ENCODE results near the gene VAV2.
"Not testable (repeated sequence)": the region's sequence is repeated elsewhere in the genome, so short reads cannot be mapped to it uniquely, and the experiment has no call there.

VAV2 gene

GRCh38 chr9:133914442-133915342 is 77.4 kb downstream of the VAV2 start:
- no peak for DNase-seq

GRCh38 chr9:133913571-133914369 is 78.4 kb downstream of the VAV2 start:
- DNase-seq, result no peak

- DNase-seq, result no peak
Observed at GRCh38 chr9:133910855-133911514, 81.1 kb downstream of the VAV2 start.

- no peak for DNase-seq
Observed at GRCh38 chr9:133906932-133907910, 84.9 kb downstream of the VAV2 start.

- DNase-seq, result no peak
Observed at GRCh38 chr9:133906218-133906617, 85.9 kb downstream of the VAV2 start.

GRCh38 chr9:133905493-133905892 is 86.6 kb downstream of the VAV2 start:
- DNase-seq, result no peak

- no peak for DNase-seq
Observed at GRCh38 chr9:133904346-133905090, 87.6 kb downstream of the VAV2 start.

- DNase-seq, result no peak
Observed at GRCh38 chr9:133901184-133901835, 90.8 kb downstream of the VAV2 start.

- DNase-seq, result no peak
Observed at GRCh38 chr9:133897675-133898074, 94.4 kb downstream of the VAV2 start.

- DNase-seq, result not testable (repeated sequence)
Observed at GRCh38 chr9:133896007-133896406, 96.1 kb downstream of the VAV2 start.

- no peak for DNase-seq
Observed at GRCh38 chr9:133895335-133895734, 96.8 kb downstream of the VAV2 start.

- no peak for DNase-seq
Observed at GRCh38 chr9:133894377-133895321, 97.5 kb downstream of the VAV2 start.

- DNase-seq, result no peak
Observed at GRCh38 chr9:133893191-133893994, 98.7 kb downstream of the VAV2 start.

GRCh38 chr9:133892193-133892920 is 99.8 kb downstream of the VAV2 start:
- DNase-seq, result no peak

GRCh38 chr9:133891741-133892140 is 100.4 kb downstream of the VAV2 start:
- DNase-seq, result no peak

GRCh38 chr9:133890583-133890982 is 101.5 kb downstream of the VAV2 start:
- no peak for DNase-seq

- no peak for DNase-seq
Observed at GRCh38 chr9:133889584-133890301, 102.4 kb downstream of the VAV2 start.

Data from activated gamma-delta T cell treated with Interleukin-2 at 50 U/mL for 16 hours (primary cell).